Stimulated activated CD4-positive, alpha-beta T cell treated with anti-CD3 and anti-CD28 coated beads, Interleukin-4, amount 100 ng/mL, for 1 hour (primary cell): ENCODE results near the gene CIAO3.

ENCODE experiments used
- DNase-seq: peaks from one replicate; pipeline ENCODE4 v3.0.0-alpha.2; 2020

CIAO3 gene

DNA sequence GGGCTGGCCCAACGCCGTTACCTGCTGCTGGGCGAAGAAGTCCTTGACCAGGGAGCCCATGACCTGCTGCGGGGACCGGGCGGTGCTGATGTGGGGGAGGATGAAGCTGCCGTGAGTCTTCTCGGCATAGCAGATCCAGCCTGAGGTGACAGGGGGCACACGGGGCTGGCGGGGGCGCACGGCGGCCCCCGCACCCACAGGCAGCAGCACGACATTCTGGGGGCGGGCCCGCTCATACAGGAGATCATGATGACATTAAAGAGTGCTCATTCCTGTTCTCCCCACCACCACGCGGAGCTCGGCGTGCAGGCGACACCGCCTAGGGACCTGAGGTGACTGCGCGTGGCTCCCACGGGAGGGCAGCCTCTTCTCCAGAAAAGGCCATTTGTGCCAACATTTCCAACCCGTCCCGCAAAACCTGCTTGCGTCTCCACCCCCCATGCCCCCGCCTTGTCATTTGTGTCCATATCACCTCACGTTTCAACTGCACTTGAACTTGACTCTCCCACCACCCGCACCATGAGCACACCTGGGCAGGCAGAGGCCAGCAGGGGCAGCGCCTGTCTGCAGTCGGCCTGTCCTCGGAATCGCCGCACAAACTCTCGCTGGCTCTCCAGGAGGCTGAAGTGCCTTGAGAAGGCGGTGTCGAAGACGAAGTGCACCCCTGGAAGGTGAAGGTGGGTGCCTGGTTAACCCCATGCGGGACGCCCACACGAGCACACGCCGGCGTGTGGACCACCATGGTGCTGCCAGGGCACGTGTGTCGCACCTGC lies 6.4 kb downstream of the CIAO3 start:
- no peak for DNase-seq

DNA sequence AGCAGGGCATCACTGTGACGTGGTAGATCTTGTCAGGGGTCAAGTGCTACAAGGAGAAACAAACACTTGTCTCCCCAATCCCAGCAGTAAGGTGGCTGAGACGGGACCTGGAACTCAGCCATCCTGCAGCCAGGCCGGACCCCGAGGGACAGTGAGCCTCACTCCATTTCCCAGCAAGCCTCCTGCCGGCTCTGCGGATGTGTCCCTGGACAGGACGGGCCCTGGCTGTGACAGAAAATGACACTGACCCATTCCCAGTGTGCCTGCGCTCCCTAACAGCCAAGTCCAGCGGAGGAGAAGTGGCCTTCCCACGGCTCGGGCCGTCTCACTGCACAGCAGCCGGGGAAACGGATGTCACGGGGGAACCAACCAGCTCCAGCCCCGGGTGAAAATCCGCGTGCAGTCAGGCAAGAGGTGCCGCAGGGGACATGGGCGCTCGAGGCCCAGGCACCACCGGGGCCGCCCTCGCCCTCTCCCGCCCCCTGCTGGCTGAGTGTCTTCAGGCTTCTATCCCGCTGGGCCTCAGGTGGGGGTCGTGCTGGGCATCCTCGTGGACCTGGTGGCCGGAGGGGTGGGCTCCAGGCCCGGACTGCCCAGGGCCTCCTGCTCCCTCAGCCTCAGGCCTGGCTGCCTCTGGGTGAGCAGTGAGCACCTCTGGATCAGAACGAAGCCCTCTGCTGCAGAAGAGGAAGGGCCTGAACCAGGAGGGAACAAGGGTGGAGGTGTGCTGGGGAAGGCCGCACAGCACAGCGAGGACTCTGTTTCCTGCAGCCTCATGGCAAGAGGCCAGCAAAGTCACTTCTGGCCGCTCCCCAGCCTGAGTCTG lies 7.2 kb downstream of the CIAO3 start:
- peak; percentile 56 for DNase-seq

DNA sequence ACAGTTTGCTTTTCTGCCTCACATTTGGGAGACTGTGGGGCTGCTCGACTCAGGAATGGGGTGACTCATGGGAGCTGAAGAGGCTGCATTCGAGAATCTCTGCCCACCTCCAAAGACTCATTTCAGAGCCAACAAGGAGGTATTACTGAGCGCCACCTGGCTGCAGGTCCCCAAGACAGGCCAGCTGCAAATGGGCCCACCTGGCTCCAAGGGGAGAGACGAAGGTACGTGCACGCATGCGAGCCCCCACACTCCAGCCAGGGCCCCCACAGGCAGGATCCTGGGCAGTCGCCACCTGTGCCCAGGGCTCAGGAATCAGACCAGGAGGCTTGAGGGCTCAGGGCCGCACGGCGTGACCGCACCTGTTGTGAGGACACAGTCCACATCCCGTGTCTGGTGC lies 7.9 kb downstream of the CIAO3 start:
- no peak for DNase-seq

DNA sequence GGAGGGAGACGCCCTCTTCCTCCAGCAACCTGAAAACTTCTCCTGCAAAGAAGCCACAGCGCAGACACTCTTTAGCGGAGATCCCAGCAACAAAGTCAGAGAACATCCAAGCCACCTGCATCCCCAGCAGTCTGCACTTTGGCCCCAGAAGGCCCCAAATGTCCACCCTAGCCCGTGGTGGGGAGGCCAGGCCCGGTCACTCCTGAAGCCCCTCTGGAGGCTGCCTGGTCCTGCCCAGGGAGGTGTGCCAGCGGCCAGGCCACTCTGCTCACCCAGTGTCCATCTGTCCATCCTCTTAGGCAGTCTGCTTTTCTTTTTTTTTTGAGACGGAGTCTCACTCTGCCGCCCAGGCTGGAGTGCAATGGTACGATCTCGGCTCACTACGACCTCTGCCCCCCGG lies 8.5 kb downstream of the CIAO3 start:
- no peak for DNase-seq

DNA sequence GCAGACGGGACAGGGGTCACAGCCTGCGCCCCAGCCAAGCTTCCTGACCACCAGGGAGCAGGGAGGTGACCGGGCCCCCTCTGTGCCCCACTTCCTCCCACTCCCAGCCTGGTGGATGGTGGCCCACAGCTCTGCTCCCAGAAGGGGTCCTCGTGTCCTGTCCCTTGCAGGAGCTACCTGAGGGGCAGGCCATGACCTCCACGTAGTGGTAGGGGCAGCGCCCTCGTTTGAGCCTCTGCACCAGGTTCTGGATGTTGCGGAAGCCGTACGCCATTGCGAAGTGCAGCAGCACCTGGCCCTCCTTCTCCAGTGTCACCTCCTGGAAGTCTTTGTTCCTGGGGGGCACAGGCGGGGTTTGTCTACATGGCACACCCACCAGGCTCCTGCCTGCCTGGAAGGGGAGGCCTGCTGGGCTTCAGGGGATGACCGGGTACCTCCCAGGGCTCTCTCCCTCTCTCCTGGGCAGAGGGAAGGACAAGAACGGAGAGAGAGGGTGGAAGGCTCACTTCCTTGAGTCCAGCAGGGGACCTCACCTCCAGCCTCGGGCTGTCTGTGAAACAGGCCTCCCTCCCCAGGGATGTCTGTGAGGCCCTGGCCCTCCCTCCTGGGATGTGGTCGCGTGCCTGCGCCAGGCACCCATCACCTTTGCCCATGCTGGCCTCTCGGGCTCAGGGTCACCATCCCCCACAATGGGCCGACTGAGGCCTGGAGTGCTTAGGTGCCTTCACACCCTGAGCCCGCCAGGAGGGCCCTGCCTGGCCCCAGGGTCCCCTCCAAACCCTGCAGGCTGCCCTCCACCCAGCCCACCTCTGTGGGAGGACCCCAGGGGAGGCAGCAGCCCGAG lies 9.9 kb downstream of the CIAO3 start:
- DNase-seq, result no peak

DNA sequence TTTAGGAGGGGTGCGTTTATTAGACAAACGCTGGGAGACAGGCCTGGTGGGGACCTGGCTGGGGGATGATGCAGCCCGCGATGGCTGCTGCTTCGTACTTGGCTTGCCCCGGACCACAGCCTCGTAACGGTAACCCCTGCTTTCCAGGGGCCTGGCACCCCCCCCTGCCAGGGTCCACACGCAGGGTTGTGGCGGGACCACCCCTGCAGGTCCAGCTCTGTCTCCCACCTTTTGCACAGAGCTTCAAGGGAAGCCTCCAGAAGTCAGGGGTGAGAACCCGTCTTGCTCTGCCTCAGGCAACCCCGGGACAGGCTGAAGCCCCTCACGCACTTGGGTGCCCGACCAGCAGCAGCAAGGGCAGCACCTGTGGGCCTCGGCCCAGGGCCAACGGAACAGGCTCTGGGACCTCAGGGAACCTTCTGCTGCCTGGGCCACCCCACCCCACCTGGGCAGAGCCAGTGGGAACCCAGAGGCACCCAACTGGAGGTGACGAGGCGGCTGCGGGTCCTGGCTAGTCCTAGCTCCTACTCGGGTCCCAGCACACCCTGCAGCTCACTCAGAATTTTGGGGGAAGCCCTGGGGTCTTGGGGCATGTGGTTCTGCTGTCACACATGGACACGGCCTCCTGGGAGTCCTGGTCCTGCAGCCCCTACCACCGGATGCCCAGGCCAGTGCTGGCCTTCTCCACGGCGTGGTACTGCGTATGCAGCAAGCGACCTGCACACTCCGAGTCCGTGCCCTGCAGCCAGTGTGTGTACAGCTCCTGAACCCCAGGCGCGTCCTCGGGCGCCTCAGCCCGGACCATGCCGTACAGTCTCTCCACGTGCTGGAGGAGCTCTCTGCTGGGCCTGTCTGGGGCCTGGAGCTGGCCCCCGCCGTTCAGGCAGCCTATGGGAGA lies 10.8 kb downstream of the CIAO3 start:
- no peak for DNase-seq

DNA sequence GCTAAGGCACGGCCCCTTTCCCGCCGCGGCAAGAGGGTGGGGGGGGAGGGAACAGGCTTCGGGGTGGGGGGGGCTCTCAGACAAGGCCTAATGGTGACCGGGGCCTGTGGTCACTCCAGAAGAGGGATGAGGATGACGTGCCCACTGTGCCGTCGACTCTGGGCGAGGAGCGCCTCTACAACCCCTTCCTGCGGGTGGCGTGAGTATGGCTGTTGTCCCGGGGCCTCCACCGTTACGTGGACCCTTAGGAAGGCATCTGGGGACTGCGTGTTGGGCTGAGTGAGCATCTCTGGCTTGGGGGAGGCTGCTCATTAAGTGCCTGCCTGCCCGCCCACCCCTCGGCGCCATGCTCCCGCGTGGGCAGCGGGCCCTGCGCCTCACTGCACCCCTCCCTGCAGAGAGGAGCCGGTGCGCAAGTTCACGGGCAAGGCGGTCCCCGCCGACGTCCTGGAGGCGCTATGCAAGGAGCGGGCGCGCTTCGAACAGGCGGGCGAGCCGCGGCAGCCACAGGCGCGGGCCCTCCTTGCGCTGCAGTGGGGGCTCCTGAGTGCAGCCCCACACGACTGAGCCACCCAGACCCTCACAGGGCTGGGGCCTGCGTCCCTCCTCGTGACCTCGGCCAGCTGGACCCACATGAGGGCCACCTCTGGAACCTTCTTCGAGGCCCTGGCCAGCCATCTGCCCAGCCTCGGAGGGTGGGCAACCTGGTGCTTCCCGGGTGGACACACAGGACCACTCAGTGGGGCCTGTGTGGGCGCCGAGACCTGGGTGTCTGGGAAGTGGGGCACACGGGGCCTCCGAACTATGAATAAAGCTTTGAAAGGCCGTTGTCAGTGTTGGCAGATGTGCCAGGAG lies 11.7 kb downstream of the CIAO3 start:
- no peak for DNase-seq

DNA sequence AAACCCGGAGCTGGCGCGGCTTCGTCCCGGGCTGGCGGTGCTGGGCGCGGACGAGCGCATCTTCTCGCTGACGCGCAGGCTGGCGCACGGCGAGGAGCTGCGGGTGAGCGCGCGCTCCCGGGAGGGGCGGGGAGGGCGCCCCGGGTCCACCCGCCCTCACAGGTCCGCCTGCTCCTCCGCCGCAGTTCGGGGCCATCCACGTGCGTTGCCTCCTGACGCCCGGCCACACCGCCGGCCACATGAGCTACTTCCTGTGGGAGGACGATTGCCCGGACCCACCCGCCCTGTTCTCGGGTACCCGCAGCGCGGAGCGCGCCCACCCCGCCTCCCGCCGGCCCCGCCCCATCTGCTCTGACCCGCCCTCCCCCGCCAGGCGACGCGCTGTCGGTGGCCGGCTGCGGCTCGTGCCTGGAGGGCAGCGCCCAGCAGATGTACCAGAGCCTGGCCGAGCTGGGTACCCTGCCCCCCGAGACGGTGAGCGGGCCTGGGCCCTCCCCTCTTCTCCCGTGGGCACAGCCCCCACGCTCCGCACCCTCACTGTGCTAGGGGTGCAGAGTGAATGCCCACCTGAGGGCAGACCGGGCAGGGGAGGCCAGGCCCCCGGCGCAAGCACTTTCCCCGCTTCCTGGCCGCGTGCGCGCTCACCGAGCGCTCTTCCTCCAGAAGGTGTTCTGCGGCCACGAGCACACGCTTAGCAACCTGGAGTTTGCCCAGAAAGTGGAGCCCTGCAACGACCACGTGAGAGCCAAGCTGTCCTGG lies 12.5 kb downstream of the CIAO3 start:
- peak; percentile 56 for DNase-seq

DNA sequence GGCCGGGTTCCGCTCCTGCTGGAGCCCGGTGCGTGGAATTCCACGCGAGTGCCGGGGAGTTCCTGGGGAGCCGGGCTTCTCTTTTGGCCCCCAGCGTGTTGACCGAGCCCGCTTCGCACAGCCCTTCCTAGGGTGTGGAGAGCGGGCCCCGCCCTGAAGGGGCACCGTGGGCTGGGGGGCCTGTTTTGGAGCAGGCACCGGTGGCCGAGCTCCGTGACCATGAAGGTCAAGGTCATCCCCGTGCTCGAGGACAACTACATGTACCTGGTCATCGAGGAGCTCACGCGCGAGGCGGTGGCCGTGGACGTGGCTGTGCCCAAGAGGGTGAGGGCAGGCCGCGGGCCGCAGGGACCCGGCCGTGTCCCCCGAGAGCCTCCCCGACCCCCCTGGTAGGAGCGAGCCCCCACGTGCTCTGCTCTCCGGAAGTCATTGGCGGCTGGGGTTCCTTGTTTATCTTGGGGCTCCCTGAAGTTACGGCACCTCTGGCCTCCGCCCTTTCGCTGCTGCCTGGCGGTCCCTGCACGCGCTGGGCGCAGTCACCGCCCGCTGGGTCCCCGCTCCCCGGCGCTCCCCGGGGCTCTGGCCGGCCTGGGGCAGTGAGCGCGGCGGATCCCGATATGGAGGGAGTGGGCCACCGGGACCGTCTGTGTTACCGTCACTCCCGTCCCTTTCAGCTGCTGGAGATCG lies 13.4 kb downstream of the CIAO3 start:
- DNase-seq, result no peak

DNA sequence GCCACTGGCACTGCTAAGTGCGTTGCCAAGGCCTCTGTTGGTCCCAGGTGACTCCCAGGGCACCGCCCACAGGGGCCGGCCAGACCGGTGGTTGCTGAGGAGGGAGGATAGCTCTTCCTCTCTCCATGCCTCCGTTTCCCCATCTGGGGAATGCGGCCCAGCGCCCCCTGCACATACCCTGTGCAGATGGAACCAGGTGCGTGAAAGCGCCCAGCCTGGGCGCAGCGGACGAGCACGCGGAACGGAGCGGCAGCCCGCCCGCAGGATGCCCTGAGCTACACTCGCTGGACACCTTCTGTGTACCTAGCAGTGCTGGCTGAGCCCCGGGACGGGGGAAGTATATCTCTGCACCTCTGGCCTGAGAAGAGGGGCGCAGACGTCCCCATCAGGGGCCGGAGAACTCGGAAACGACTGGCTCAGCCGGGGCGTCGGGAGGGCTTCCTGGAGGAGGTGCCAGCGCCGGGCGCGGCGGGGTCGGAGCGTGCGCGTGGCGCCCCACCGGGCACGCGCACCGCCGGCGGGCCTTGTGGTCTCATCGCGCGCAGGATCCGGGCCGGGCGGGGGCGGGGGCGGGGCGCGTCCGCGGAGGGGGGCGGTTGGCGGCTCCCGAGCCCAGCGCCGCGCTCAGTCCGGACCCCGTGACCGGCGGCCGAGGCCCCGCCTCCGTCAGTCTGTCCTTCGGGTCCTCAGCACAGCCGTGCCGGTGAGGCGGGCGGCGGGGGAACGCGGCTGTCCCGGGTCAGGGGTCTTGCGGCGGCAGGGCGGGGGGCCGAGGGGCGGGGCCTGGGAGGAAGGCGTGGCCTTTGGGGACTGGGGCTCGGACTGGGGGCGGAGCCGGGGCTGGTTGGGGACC lies 14.1 kb downstream of the CIAO3 start, which contains the start of the genes CCDC78 and HAGHL:
Gene CCDC78, minus strand, starts transcription at position 6 of the 853 bp plus-strand sequence. CDS start 76 bp downstream, outside the sequence.
Gene HAGHL, plus strand, starts transcription at position 669 of the 853 bp plus-strand sequence. CDS start 404 bp downstream, outside the sequence.
- DNase-seq, result peak; percentile 63

DNA sequence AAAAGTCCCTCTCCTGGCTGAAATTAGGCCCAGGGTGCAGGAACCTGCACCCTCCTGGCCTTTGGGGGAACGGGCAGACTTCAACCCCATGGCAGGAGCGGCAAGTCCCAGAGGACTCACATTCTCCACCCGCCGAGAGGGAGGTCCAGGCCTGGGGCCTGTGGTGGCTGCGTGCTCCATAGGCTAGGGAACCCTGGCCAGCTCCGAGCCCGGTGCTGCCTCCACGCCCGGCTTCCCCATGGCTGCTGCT lies 14.7 kb downstream of the CIAO3 start:
- no peak for DNase-seq

DNA sequence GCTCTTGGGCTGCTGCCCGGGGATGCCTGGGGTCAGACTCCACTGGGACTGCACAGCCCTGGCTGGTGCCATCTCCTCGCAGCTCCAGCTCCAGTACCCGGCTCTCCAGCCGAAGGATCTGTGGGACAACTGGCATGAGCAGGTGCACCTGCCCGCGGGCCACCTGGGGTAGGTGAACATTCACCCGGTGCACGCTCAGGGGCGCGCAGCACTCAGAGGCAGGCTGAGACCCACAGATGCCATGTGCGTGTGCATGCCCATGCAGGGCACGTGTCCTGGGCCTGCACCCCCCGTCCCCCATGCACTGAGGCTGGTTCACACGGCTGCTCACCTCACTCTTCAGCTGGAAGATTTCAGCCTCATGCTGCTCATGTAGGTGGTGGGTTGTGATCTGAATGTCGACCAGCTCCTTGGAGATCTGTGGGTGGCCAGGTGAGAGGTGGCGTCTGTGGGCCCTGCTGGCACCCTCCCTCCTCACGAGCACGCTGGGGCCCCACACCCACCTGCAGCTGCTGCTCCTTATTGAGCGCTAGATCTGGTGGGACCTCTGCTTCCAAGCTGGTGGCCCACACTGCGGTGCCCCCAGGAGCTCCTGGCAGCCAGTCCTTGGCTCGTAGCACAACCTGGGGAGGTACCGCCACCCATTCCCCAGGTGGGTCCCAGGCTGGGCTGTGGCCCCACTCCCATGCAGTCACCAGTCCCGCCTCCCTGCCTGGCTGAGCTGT lies 15.2 kb downstream of the CIAO3 start:
- DNase-seq, result no peak

DNA sequence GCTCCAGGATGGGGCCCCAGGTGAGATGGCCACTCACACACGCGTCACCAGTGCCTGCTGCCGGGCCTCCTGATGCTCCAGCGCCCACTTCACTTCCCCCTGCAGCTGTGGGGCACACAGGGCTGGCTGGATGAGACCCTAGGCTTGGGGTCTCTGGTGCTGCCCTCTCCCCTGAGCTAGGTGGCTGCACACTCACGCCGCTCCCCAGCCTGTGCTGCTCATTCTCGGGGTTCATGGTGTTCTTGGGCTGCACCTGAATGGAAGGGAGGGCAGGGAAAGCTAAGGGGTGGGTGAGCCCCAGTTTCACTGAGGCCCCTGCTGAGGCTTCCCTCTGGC lies 15.8 kb downstream of the CIAO3 start:
- DNase-seq, result no peak

DNA sequence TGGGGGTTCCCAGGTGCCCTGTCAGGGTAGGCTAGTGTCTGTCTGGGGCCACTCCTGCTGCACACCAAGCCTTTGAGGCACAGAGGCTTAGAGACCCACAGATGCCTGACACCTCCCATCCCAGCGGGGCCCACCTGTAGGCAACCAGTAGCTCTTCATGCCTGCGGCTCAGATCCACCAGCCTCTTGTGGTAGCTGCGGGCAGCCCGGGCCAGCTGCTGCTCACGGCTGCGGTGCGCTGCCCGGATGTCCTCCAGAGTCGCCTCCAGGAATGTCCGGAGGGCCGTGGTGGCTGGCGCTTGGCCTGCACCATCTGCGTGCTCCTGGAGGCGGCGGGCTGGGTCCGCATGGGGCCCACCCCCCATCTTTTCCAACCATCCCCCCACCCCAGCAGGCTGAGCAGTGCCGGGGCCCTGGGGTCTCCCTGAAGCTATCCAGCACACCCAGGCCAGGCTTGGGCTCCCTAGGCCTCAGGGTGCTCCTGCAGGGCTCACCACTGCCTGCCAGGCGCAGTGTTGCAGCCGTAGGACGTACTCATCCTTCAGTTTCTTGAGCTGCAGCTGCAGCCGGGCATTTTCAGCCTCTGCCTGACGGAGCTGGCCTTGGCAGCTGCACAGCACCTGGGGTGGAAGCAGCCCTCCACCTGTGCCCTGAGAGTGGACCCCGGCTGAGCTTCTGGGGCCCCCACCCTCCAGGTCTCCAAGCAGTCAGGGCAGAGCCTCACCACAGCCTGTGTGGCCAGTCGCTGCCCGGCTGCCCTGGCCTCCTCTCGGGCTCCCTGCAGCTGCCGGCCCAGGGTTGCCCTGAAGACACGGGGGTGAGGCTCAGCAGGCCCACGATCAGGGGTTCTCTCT lies 16.4 kb downstream of the CIAO3 start:
- DNase-seq, result no peak

DNA sequence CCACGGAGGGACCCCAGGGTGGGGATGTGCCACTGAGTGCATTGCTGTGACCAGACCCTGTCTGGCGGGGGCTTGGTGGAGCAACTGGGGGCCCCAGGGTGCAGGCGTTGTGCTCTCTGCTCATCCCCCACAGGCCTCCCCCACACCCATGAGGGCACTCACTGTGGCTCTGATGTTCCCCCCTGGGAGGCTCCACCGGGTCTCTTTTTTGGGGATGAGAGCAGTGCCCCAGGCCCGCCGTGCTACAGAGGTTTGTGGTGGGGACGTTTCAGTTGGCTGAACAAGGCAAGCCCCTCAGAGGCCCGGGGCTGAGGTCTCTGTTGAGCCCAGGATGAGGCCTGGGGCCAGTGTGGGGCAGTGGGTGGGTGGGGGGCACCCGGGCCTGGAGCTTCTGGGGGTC lies 17.1 kb downstream of the CIAO3 start:
- DNase-seq, result no peak

DNA sequence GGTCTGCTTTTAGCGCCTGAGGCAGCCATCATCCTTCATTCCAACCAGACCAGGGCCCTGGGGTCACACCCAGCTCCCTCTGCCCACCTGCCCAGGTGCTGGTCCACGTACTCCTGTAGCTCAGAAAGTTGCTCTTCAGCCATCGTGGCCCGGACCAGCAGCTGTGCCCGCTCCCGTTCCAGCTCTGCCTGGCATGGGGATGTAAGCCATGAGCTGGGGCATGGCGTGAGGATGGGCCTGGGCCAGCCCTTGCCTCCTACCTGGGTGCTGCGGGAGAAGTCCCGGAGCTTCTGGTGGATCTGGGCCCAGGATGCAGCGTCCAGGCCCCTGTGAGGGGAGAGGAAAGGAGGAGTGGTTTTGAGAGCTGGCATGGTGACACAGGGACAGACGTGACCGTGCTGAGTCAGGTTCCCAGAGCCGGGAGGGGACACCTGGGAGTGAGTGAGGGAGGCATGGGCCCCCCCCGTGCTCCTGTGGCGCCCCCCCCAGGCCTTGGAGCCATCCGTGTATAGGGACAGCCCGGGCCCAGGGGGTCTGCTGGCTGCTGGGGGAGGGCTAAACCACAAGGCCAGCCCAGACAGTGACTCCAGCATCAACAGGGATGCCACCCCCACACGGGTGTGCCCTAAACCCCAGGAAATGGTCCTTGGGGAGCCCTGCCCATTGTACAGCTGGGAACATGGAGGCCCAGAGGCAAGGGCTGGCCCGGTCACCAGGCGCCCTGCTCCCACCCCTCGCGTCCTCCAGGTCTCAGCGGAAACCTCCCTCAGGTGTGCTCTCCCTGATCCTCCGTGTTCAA lies 17.8 kb downstream of the CIAO3 start:
- DNase-seq, result no peak
